Large intestine (tissue), 12 donors: ENCODE data around the gene PKMYT1. TPM values are rescaled to one million over a fixed set of nuclear protein-coding genes. Genes with fewer than 3 reads are reported as not detected.

Experiments used
- DNase-seq, 2 donors: peaks; one replicate each; pipeline versions ENCODE4 v3.0.0 to v3.0.0-alpha.2; 2013
- H3K27ac ChIP-seq: one replicate; pipeline ENCODE4 v1.5.1; 2013; ENCODE audit warnings: low read length
- H3K27me3 ChIP-seq: 2 replicates; pipeline ENCODE4 v1.6.1; 2013; ENCODE audit warnings: low read length; ENCODE audit not compliant: control insufficient read depth, insufficient read depth
- H3K36me3 ChIP-seq: 2 replicates; pipeline ENCODE4 v1.6.1; 2013; ENCODE audit warnings: low read length; ENCODE audit not compliant: control insufficient read depth, insufficient read depth
- H3K4me1 ChIP-seq: one replicate; pipeline ENCODE4 v1.6.1; 2013; ENCODE audit warnings: low read length; ENCODE audit not compliant: control insufficient read depth, insufficient read depth
- H3K4me3 ChIP-seq: one replicate; pipeline ENCODE4 v1.5.1; 2013; ENCODE audit warnings: low read length
- H3K9me3 ChIP-seq: one replicate; pipeline ENCODE4 v1.6.1; 2013; ENCODE audit warnings: mild to moderate bottlenecking, low read depth, low read length, moderate library complexity; ENCODE audit not compliant: control insufficient read depth
- WGBS: methylation state at CpG from one replicate; pipeline ENCODE4 v1.1.5; 2013; ENCODE audit warnings: low lambda C conversion rate; ENCODE audit not compliant: insufficient coverage; 5-methylcytosine and 5-hydroxymethylcytosine counted together
- long read RNA-seq, 11 donors: transcript quantifications; one replicate each; lab custom pipeline, GENCODE V29; 2026
- polyA plus RNA-seq: library from polyadenylated mRNA; unstranded; fragments of 120-200 nt; gene quantifications from one replicate; pipeline ENCODE4 v1.2.1, GENCODE V29; 2013

The PKMYT1 gene
- polyA plus RNA-seq, result 11.0 TPM
- long read RNA-seq, donor 1, result 0 reads
- long read RNA-seq, donor 2, partial matches to known transcripts, result 0 of 4 reads
- long read RNA-seq, donor 2, other reads (novel, unspliced or antisense), result 0 of 4 reads
- long read RNA-seq, donor 3, result 0 reads
- long read RNA-seq, donor 4, result 0 reads
- long read RNA-seq, donor 5, partial matches to known transcripts, result 0 of 4 reads
- long read RNA-seq, donor 5, other reads (novel, unspliced or antisense), result 0 of 4 reads
- long read RNA-seq, donor 6, partial matches to known transcripts, result 0 of 2 reads
- long read RNA-seq, donor 6, other reads (novel, unspliced or antisense), result 0 of 2 reads
- long read RNA-seq, donor 7, result 0 reads
- long read RNA-seq, donor 8, partial matches to known transcripts, result 0 of 4 reads
- long read RNA-seq, donor 8, other reads (novel, unspliced or antisense), result 0 of 4 reads
- long read RNA-seq, donor 9, result 0 reads
- long read RNA-seq, donor 10, partial matches to known transcripts, result 0 of 3 reads
- long read RNA-seq, donor 10, other reads (novel, unspliced or antisense), result 0 of 3 reads
- long read RNA-seq, donor 11, partial matches to known transcripts, result 0 of 2 reads
- long read RNA-seq, donor 11, other reads (novel, unspliced or antisense), result 0 of 2 reads

GRCh38 chr16:2980227-2981176 lies at the start of gene PKMYT1:
TSS of gene PKMYT1 (minus strand) at chr16:2980446. CDS start at chr16:2979657, 789 bp downstream.
- no peaks in the 10 kb centered on the region for H3K27me3 ChIP-seq
- DNase-seq, result peak; percentile 88 to 90
- H3K4me3 ChIP-seq, result peak within 1 kb of the TSS; percentile 96
- peaks cover 5% of the 10 kb centered on the region for H3K4me1 ChIP-seq
- WGBS, result no CpG with 5 or more reads among the region's 91 CpGs
- H3K36me3 ChIP-seq, result no peaks in the 10 kb centered on the region
- H3K9me3 ChIP-seq, result peaks cover 1% of the 10 kb centered on the region
- H3K27ac ChIP-seq, result peak within 1 kb of the TSS; percentile 73

GRCh38 chr16:3029491-3030221 lies 49.4 kb upstream of the PKMYT1 start:
- Histone ChIP-seq H3K4me1 (peaks cover 15% of the 10 kb centered on the region), H3K27me3 (peaks cover 34% of the 10 kb centered on the region), H3K9me3 (peaks cover 6% of the 10 kb centered on the region), H3K4me3 (no peak overlapping the region), H3K36me3 (peaks cover 24% of the 10 kb centered on the region), H3K27ac (no peak overlapping the region)
- WGBS, result no CpG with 5 or more reads among the region's 59 CpGs
- DNase-seq, result peak in 1 of 2 donors; percentile 45

- H3K9me3 ChIP-seq, result peaks cover 6% of the 10 kb centered on the region
- no CpG with 5 or more reads among the region's 15 CpGs for WGBS
- peaks cover 32% of the 10 kb centered on the region for H3K27me3 ChIP-seq
- peaks cover 15% of the 10 kb centered on the region for H3K4me1 ChIP-seq
- H3K36me3 ChIP-seq, result peaks cover 24% of the 10 kb centered on the region
- no peak overlapping the region for H3K27ac ChIP-seq
- DNase-seq, result no peak
- no peak overlapping the region for H3K4me3 ChIP-seq
Observed at GRCh38 chr16:3028716-3029319, 48.6 kb upstream of the PKMYT1 start.

- Histone ChIP-seq H3K27me3 (peaks cover 32% of the 10 kb centered on the region), H3K4me3 (no peak overlapping the region), H3K9me3 (peaks cover 6% of the 10 kb centered on the region), H3K4me1 (peaks cover 18% of the 10 kb centered on the region), H3K36me3 (peaks cover 24% of the 10 kb centered on the region), H3K27ac (peak overlapping the region; percentile 35)
- WGBS, result no CpG with 5 or more reads among the region's 58 CpGs
- peak; percentile 86 to 88 for DNase-seq
Observed at GRCh38 chr16:3027983-3028715, 47.9 kb upstream of the PKMYT1 start.

- peaks cover 6% of the 10 kb centered on the region for H3K9me3 ChIP-seq
- H3K36me3 ChIP-seq, result peaks cover 27% of the 10 kb centered on the region
- WGBS, result no CpG with 5 or more reads among the region's 8 CpGs
- H3K4me1 ChIP-seq, result peaks cover 25% of the 10 kb centered on the region
- H3K27ac ChIP-seq, result no peak overlapping the region
- H3K27me3 ChIP-seq, result peaks cover 30% of the 10 kb centered on the region
- DNase-seq, result no peak
- no peak overlapping the region for H3K4me3 ChIP-seq
Observed at GRCh38 chr16:3027489-3027795, 47.2 kb upstream of the PKMYT1 start.

- WGBS, result no CpG with 5 or more reads among the region's 24 CpGs
- H3K4me3 ChIP-seq, result no peak overlapping the region
- H3K4me1 ChIP-seq, result peaks cover 29% of the 10 kb centered on the region
- peaks cover 27% of the 10 kb centered on the region for H3K36me3 ChIP-seq
- H3K27ac ChIP-seq, result no peak overlapping the region
- peaks cover 26% of the 10 kb centered on the region for H3K27me3 ChIP-seq
- peaks cover 6% of the 10 kb centered on the region for H3K9me3 ChIP-seq
- peak in 1 of 2 donors; percentile 3 for DNase-seq
Observed at GRCh38 chr16:3026609-3027488, 46.6 kb upstream of the PKMYT1 start.

- H3K27me3 ChIP-seq, result peaks cover 25% of the 10 kb centered on the region
- no CpG with 5 or more reads among the region's 8 CpGs for WGBS
- peaks cover 27% of the 10 kb centered on the region for H3K36me3 ChIP-seq
- peaks cover 6% of the 10 kb centered on the region for H3K9me3 ChIP-seq
- no peak overlapping the region for H3K27ac ChIP-seq
- DNase-seq, result no peak
- H3K4me1 ChIP-seq, result peaks cover 34% of the 10 kb centered on the region
- no peak overlapping the region for H3K4me3 ChIP-seq
Observed at GRCh38 chr16:3026003-3026378, 45.7 kb upstream of the PKMYT1 start.

GRCh38 chr16:3025032-3026002 lies 45.1 kb upstream of the PKMYT1 start:
- Histone ChIP-seq H3K4me1 (peaks cover 34% of the 10 kb centered on the region), H3K9me3 (peaks cover 3% of the 10 kb centered on the region), H3K27me3 (peaks cover 18% of the 10 kb centered on the region), H3K36me3 (peaks cover 27% of the 10 kb centered on the region), H3K4me3 (no peak overlapping the region), H3K27ac (no peak overlapping the region)
- DNase-seq, result no peak
- no CpG with 5 or more reads among the region's 18 CpGs for WGBS
